NCI-H2107 treated with DMSO at 0.1 percent for 48 hours (cell line): ENCODE data around the gene TMPRSS3.

ENCODE experiments used
- DNase-seq: peaks from one replicate; lab custom pipeline; 2025; ENCODE audit not compliant: unreplicated experiment; lab: John Stamatoyannopoulos, UW

The TMPRSS3 gene

DNA sequence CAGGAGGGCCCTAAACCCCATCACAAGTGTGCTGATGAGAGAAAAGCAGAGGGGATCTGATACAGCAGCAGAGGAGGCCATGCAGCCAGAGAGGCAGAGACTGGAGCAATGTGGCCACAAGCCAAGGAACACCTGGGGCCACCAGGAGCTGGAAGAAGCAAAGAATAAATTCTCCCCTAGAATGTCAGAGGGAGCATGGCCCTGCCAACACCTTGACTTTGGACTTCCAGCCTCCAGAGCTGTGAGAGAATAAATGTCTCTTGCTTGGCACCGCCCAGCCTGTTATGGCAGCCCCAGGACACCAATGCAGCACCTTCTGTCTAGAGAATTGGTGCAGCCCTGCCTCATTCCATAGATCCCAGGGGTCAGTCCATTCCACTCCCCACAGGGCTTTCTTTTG is 33.2 kb upstream of the TMPRSS3 start:
- no peak for DNase-seq

DNA sequence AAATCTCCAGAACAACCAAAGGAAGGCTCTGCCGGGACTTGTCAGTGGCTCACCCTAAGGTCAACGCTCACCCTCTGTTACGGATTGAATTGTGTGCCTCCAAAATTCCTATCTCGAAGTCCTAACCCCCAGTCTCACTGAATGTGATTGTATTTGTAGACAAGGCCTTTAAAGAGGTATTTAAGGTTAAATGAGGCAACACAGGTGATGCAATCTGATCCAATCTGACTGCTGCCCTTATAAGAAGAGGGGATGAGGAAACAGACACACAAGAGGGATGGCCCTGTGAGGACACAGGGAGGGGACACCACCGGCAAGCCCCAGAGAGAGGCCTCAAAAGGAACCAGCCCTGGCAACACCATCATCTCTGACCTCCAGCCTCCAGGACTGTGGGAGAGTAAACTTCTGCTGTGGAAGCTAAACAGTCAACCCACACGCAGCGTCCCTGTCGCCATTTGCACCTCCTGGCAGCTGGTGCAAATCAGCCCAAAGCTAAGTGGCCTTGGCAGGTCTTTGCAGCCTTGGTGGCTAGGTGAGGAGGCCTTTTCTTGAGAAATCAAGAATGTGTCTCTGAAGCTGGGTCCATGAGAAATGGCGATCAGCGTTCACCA is 32.1 kb upstream of the TMPRSS3 start:
- peak; percentile 60 for DNase-seq

DNA sequence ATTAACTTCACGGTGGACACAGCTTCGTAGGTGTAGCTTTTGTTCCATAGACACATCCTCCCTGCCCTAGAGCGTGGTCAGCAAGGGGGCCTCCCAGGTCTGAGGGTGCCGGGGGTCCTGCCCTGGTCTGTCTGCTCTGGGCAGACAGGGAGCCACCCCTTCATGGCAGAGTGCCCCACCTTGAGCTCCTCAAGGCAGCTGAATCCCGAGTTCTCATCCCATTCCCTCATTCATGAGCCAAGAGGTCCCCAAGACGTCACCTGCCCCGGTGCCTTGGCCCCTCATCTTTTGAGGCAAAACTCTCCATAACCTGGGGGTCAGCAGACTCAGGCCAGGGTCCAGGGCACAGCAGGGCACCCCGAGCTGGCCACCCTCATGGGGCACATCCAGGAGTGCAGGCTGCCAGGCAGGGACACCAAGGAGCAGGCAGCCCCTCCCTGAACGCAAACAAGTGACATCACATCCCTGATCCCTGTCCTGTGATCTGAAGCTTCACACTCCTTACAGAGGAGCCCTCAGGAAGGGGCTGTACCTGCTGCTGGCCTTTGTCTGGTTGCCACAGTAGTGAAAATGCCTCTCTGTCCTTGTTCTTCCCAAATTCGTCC is 31.1 kb upstream of the TMPRSS3 start:
- DNase-seq, result no peak

DNA sequence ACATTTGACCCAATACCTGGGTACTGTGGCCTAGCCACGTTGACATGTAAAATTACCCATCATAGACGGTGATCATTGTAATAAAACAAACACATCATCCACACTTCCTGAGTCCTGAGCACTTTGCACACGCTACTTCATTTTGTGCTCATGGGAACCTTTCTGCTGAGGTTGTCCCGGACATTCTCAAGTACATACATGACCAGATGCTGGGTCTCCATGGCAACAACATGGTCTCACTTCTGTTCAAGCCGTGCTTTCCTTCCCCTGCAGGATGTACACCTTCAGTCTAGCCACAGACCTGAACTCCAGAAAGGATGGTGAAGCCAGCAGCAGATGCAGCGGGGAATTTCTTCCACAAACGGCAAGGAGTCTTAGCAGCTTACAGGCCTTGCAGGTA is 30.6 kb upstream of the TMPRSS3 start:
- DNase-seq, result no peak

DNA sequence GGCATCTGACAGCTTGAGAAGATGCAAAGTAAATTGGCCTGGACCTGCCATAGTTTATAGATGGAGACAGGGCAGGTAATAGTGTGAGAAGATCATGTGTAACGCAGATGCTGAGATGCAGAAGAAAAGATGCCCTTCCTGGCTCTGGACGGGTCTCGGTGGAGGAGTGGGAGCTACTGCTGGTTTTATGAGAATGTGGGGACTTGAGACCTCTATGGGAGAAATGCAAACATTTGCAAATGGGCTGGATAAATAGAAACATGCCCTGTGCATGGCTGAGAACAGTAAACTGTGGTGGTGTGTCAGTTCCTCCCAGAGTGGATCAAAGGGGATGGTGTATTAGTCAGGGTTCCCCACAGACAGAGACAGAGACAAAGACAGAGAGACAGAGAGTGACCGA is 29.7 kb upstream of the TMPRSS3 start:
- DNase-seq, result no peak

DNA sequence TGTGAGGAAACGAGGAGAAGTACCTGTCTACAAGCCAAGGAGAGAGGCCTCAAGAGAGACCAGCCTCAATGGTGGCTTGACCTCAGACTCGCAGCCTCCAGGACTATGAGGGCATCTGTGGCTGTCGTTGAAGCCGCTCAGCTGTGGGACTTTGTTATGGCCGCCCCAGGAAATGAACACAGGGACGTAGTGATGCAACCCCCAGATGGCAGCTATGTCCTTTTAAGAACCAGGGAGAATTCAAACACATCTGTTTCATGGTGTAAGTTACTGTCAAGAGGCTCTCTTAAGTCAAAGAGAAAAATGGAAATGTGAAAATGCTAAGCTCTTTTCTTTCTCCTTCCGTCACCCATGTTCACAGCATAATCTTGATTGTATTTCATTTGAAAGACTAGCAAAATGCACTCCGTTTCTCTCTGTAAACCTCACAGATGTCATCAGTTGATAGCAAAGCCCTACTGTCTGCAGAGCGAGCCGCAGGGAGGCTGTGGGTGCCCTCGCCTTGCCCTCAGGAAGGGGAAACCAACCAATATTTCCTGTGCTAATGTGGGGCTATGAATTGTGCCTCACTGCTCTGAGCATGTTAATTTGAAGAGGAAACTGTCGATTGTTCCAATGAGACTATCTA is 29.2 kb upstream of the TMPRSS3 start:
- DNase-seq, result no peak

DNA sequence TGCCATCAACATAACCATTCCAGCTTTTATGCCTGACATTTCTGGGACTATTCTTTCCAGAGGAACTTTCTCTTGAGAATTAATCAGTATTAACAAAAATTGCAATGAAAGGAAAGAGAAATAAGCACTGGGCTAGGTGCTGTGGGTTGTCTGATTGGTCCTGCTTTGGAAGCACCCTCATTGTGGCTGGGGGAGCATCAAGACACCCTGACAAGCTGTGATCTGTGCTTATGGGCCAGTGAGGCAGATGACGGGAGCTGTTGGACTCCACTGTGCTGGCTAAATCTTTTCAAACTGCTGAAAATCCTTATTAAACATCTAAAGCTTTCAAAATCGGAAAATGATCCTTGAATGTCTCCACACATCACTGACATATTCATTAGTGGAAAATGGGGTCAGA is 27.8 kb upstream of the TMPRSS3 start:
- no peak for DNase-seq

DNA sequence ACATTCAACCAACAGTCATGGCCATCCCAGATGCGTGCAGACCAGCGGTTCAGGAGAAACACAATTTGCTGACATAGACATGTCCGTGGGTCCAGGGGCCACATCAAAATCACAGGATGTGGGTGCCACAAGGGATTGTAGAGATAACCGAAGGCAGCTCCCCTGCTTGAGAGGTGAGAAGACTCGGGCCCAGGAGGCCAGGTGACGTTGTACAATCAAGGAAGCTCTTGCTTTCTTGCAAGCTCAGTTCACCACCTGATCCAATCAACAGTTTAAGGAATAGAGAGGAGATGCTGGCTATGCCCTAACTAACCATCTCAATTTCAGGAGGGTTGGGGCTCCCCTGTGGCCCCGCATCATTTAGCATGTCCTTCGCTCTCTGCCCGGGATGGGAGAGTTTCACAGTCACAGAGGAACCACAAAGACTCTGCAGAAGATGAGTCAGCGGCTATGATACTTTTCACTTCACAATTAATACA is 27.4 kb upstream of the TMPRSS3 start:
- no peak for DNase-seq

DNA sequence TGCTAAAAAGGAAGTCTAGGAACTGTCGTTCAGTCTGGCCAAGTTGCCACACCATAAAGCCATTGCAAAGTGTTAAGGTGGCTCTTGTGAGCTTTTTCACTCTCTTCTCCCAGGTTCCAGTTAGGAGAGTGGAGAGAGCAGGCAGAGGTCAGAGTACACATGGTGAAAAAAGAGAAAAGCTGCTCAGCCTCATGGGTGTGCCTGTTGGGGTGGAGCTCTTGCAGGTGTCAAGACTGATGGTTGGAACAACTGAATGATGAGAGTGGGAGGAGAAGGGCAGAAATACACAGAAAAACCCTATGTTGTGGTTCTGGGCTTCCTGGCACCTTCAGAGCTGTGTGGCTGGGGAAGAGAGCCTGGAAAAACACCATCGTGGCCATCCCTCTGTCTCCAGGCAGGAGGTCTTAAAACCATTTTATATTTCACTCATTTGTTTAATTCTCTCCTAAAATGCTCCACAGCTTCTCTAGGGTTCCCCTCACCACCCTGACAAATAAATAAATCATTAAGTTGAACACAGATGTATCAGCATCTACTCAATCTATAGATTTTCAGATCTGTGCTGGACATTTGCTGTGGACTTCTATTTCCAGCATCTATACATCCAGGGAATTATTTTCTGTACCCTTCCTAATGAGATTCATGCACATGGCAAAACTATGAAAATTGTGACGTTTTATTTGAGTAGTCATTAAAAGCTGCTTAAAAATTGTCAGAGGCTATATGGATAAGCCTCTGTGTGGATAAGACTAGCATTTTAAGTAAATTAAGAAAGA is 25.4 kb upstream of the TMPRSS3 start:
- DNase-seq, result no peak

DNA sequence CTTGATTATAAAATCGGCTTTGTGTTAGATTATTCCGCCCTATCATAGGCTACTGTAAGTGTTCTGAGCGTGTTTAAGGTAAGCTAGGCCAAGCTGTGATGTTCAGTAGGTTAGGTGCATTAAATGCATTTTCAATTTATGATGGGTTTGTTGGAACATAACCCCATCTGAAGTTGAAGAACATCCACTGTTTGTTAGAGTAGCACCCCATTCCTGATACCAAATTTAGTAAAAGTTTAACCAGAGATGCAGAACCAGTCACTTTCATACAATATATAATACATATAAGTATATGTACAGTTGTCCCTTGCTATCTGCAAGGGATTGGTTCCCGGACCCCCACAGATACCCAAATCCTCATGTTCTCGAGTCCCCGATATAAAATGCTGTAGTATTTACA is 24.0 kb upstream of the TMPRSS3 start:
- DNase-seq, result no peak

DNA sequence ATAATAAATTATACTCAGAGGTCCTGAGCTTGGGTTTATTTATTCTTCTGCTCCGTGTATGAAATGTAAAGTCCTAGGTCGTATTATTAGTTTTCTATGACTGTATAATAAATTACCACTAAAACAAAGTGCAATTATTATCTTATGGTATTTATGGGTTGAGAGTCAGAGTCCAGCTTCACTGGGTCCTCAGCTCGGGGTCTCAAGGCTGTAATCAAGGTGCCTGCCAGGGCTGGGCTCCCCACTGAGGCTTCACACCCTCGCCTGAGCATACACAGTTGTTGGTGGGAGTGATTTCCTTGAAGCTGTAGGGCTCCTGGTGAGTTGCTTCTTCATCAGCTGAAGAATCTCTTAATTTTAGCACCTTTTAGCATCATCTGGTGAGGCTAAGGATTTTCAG is 23.0 kb upstream of the TMPRSS3 start:
- DNase-seq, result no peak

DNA sequence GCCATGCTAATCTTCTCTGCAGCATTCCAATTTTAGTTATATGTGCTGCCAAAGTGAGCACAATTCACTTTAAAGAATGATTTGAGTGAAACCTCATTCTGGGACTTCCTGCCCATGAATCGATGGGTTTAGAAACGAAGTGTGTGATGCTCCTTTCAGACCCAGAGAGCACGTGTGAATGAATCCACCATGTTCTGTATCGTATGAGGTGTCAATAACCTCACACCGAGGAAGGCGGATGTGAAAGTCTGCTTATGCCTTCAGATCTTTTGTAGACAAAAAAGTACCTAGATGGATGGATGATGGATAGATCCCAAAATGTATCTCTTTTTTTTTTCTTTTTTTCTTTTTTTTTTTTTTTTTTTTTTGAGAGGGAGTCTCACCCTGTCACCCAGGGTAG is 21.7 kb upstream of the TMPRSS3 start:
- DNase-seq, result no peak

DNA sequence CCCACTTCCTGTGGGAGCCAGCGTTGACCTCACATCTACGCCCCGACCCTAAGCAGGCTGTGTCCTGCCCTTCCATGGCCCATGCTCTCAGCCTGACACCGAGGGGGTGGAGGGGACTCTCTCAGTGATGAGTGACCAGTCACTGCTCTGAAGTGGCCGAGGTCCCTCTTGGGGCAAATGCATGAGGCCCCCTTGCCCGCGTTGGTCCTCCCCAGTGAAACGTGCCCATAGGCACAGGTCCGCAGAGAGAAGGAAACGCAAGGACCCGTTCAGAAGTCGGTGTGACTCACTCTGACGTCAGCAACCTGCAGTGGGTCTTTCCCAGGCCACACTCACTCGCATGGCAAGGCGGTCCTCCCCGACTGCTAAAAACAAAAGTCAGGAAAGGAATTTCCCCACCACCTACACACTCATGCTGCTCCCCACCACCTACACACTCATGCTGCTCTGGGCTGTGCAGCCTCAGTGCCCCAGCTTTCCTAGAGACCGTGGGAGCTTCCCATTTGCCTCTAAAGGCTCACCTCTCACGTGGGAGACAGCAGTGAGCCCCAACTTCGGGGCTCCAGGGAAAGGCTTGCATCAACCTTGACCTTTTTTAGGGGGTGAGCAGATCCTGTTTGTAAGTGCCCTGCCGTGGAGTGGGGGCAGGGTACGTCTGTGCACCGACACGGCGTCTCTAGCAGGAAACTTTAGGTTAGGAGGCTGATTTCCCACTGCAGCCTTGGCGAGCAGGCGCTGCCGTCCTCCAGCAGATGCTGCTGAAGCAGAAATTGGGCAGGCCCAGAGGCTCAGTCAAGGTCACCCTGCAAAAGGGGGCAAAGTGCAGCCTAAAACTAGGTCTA is 19.3 kb upstream of the TMPRSS3 start:
- no peak for DNase-seq

DNA sequence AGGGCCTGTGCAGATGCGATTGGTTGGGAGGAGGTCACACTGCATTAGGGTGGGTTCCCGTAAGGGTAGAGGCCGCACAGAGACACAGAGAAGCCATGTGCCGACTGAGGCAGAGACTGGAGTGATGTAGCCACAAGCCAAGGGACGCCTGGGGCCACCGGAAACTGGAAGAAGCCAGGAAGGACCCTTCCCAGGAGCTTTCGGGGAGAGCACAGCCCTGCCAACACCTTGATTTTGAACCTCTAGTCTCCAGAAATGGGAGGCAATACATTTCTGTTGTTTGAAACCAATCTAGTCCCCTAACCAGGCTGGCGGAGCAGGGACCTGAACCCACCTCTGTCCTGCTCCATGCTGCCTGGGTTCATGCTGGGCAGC is 18.7 kb upstream of the TMPRSS3 start:
- DNase-seq, result no peak

DNA sequence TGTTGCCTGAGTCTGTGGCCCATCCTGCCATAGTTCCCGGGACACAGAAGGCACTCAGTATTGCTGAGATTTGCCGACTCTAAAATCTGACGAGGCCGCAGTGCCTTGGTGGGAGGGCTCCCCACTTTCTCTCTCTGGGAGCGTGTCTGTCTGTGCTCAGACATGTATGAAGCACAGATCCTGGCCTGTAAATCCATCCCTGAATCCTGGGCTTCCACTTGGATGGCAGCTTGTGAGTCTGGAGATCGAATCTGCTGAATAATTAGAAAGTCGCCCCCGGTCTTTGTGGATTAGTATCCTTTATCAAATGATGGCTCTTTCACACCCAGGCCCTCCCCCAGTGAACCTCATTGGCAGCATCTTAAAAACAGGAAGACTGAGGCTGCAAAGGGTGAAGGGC is 18.2 kb upstream of the TMPRSS3 start:
- DNase-seq, result no peak

DNA sequence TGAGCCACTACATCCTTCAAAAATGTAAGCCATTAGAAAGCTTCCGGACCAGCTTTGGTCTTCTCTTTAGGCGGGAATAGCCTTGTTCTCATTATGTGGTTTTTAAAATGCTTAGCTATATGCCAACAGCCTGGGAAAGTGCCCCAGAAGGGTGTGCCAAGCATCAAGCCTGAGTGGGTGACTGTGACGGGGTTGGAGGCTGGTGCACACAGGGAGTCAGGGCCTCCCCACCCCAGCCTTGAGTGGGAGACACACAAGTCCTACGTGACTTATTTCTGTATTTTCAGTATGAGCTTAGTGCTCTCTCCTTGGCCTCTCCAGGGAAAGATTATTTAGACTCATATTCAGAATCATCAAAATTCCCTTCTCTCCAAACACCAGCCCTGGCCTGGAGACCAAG is 17.6 kb upstream of the TMPRSS3 start:
- no peak for DNase-seq

DNA sequence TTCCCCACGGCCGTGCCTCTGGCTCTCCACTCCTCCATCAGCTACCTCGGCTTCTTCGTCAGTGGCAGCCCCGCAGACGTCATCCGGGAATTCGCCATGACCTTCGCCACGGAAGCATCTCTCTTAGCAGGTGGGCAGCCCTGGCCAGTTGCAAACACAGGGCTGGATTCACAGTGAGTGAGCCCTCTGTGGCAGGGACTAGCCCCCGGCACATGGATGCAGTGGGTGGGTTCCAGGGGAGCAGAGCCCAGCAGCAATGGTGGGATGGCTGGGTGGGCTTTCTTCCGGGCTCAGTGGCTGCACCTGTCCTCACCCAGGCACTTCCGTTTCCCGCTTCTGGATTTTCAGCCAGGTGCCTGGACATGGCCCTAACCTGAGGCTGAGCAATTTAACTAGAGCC is 17.2 kb upstream of the TMPRSS3 start:
- DNase-seq, result no peak

DNA sequence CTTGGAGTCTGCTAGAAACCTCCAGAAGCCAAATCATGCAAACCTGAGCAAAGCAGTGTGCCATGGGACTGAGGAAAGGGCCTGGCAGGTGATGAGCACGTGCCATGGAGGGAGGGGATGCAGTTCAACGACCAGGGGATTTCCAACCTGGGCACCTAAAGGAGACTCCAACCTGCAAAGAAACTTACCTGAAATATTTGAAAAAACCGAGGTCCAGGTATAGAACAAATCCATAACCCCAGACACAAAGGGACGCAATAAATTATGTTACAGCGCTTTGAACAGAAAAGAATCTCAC is 16.7 kb upstream of the TMPRSS3 start:
- no peak for DNase-seq

DNA sequence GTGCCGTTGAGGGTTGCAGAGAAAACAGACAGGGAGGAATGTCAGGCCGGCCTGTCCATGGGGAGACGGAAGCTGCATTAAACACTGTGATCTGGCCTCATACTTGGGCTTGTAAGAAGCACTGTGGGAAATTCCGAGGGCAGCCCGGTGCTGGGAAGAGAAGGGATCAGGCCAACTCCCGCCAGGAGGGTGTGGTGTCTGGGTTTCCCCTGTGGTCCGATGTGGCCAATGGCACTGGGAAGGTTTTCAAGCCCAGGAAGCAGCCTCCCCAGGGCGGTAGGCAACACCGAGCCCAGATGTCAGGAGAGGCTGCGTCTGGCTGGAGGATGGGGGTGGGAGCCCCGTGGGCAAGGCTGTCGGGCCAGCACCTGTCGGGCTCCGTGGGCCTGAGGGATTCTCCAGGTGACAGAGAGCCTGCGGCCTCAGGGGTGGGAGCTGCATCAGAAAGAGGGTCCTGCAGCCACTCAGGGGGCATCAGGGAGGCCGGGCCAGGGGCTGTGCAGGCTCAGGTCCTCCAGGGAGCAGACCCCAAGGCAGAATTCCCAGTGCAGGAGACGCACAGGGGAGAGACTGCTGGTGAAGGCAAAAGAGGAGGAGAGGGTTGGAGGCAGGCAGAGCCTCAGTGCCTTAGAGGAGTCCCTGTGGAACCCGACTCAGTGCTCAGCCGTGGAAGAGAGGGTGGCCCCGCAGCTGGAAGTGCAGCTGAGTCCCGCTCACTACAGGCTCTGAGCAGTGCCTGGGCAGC is 16.2 kb upstream of the TMPRSS3 start:
- DNase-seq, result no peak

DNA sequence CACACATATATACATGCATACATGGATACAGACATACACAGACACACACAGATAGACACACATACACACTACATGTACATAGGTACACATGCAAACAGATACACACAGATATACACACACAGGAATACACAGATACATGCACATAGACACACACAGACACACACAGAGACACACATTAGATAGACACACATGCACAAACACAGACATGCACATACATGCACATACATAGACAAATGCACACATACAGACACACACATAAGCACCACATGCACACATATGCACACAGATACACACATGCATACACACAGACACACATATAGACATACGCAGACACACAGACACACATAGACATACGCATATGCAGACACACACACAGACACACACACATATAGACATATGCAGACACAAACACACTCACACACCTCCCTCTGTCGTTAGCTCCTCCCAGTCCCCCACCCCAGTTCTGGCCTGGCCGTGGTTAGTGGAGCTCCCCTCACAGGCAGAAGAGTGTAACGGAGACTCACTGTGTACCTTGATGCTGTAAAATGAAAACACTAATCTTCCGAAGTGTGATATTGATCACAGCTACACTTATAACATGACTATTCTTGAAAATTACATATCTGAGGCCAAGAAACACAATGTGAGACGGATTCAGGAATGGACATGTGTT is 15.5 kb upstream of the TMPRSS3 start:
- no peak for DNase-seq
